Stimulated activated CD8-positive, alpha-beta memory T cell treated with anti-CD3 and anti-CD28 coated beads, Interleukin-12 subunit alpha, Interleukin-12 subunit beta, amount 100 ng/mL, for 1 hour (primary cell): Measurements from ENCODE around the gene NET1.
"Not testable (repeated sequence)": the region's sequence is repeated elsewhere in the genome, so short reads cannot be mapped to it uniquely, and the experiment has no call there.

ENCODE experiments used
- DNase-seq: peaks from one replicate; pipeline ENCODE4 v3.0.0-alpha.2; 2020; ENCODE audit warnings: low read depth

NET1 gene

GRCh38 chr10:5412277-5412941 lies at the start of gene NET1:
Gene NET1 (plus strand): TSS chr10:5412557. CDS start chr10:5412693, 136 bp downstream.
- DNase-seq, result peak; percentile 30

DNA sequence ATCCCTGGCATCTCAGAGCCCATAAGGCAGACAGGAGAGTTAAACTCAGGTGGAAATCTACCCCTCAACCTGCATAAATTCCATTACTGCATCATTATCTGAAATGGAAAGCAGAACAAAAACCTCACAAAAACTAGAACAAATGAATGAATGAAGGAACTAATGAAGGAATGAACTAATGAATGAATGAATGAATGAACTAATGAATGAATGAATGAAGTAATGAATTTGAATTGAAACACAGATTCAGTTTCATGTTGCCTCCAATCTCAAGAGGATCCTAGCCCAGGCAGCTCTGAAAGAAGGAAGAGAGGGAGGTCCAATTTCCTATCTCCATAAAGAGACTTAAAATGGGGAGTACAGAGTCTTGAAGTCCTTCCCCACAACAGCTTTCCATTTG lies 49.5 kb upstream of the NET1 start:
- no peak for DNase-seq

DNA sequence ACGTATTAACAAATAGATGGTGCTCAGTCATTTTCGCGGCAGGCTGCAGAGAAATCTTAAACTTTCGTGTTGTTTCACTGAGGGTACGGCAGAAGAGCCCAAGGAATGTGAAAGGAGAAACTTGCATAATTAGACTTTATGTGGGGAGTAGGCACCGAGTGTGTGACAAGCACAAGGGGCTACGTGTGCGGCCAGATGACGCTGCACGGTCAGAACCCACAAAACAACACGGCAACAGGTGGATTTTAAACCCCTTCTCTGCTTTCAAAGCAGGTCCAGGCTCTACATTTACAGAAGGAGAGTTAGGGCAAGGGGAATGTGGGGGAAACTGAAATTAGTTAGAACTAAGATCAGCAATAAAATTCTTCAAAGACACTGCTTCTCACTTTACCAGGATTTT lies 48.0 kb upstream of the NET1 start:
- DNase-seq, result no peak

- no peak for DNase-seq
These were observed 47.4 kb upstream of the NET1 start, which contains the start of gene UCN3 for GRCh38 chr10:5364890-5365338. Gene UCN3 (plus strand): TSS chr10:5364966. CDS start chr10:5373721, 8,755 bp downstream.

DNA sequence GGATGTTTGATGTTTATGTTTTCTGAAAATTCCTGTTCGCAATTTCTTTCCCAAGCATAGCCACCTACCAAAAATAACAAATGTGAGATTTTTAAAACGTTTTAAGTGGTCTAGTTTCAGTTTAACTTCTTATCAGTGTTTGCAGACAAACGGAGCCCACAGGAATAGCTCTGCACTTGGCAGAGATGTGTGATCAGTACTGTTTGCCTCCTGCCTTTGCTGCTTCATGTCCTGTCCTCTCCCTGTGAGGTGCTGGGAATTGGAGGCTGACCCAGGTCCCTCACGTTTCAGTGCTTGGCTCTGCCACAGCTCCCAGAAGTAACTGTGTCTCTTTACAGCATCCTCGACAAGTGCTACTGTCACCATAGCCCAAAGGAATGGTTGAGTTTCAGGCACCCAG lies 46.4 kb upstream of the NET1 start:
- no peak for DNase-seq

DNA sequence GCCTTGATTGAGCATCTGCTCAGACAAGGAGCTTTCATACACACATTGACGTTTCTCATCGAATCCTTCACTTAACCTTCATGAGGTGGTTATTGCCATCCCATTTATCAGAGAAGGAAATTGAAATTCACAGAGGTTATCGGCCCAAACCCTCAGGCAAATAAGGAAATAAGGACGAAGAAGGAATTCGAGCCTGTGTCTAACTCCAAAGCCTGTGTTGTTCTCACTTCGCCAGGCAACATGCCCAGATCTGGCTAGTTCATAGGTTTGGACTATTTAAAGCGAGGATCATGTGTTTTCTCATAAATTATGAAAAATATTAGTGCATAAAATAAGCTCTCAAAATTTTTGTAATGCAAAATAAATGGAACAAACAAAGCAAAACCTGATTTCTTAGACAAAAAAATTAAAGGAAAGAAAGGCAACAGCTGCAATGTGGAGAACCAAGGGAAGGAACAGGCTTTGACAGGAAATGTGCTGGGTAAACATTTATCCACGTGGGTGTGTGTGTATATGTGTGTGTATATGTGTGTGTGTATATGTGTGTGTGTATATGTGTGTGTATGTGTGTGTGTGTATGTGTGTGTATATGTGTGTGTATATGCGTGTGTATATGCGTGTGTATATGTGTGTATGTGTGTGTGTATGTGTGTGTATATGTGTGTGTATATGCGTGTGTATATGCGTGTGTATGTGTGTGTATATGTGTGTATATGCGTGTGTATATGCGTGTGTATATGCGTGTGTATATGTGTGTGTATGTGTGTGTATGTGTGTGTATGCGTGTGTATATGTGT lies 42.8 kb upstream of the NET1 start:
- DNase-seq, result no peak

DNA sequence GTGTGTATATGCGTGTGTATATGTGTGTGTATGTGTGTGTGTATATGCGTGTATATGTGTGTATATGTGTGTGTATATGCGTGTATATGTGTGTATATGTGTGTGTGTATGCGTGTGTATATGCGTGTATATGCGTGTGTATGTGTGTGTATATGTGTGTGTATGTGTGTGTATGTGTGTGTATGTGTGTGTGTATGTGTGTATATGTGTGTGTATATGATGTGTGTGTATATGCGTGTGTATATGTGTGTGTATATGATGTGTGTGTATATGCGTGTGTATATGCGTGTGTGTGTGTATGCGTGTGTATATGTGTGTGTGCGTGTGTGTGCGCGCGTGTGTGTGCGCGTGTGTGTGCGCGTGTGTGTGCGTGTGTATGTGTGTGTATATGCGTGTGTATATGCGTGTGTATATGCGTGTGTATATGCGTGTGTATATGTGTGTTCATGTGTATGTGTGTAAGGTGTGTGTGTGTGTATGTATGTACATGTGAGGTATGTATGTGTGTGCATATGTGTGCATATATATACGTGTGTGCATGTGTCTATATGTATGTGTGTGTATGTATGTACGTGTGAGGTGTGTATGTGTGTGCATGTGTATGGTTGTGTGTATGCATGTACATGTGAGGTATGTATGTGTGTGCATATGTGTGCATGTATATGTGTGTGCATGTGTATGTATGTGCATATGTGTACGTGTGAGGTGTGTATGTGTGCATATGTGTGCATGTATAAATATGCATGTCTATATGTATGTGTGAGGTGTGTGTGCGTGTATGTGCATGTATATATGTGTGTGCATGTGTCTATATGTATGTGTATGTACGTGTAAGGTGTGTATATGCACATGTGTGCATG lies 41.6 kb upstream of the NET1 start:
- no peak for DNase-seq

- DNase-seq, result no peak
These were observed 39.0 kb upstream of the NET1 start for GRCh38 chr10:5373307-5373706.

DNA sequence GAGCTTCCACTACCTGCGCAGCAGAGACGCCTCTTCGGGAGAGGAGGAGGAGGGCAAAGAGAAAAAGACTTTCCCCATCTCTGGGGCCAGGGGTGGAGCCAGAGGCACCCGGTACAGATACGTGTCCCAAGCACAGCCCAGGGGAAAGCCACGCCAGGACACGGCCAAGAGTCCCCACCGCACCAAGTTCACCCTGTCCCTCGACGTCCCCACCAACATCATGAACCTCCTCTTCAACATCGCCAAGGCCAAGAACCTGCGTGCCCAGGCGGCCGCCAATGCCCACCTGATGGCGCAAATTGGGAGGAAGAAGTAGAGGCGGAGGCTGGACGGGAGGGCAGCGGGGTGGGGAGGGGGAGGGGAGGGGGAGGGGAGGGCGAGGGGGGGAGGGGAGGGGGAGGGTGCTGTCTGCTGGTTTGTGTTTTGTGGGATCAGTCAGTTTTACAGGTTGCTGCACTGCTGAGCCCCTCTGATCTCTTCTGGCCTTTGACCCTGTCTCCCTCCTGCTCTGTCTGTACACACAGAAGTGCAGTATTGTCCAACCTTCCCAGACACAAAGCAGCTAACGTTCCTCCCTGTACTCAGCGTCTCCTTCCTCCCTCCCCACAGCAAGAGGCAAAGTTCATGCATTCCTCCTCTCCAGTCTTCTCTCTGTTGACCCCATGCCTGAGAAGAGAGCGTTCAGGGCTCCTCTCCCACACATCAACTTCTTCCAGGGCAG lies 38.3 kb upstream of the NET1 start:
- DNase-seq, result no peak

GRCh38 chr10:5376450-5376849 lies 35.9 kb upstream of the NET1 start:
- DNase-seq, result no peak

GRCh38 chr10:5379202-5379601 lies 33.2 kb upstream of the NET1 start:
- not testable (repeated sequence) for DNase-seq

DNA sequence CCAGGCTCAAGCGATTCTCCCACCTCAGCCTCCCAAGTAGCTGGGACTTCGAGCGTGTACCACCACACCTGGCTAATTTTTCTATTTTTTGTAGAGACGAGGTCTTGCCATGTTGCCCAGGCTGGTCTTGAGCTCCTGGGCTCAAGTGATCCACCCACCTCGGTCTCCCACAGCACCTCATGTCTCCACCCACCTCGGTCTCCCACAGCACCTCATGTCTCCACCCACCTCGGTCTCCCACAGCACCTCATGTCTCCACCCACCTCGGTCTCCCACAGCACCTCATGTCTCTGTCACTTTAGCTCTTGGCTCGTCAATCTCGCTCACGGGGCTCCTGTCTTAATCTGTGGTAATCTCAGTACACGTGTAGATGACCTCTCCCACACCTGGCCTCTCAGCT lies 32.0 kb upstream of the NET1 start:
- DNase-seq, result not testable (repeated sequence)

GRCh38 chr10:5381187-5381586 lies 31.2 kb upstream of the NET1 start:
- no peak for DNase-seq

DNA sequence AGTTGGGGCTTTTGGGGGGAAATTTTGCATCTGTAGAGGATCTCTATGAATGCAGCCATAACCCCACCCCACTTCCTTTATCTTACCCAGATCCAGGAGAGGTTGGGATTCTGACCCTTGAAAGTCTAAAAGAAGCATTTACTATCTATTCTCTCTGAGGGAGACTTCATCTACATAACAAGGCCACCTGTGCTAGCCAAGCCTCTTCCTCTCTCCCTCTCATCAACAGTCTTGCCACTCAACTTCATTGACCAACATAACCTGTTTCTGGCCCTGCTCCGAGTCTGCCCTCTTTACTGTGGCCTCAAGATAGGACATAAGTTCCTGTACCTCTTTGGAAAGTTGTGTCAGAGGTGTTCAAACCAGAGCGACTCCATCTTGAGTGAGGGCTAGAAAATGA lies 27.1 kb upstream of the NET1 start:
- no peak for DNase-seq

- DNase-seq, result no peak
These were observed 25.2 kb upstream of the NET1 start for GRCh38 chr10:5387169-5387568.

DNA sequence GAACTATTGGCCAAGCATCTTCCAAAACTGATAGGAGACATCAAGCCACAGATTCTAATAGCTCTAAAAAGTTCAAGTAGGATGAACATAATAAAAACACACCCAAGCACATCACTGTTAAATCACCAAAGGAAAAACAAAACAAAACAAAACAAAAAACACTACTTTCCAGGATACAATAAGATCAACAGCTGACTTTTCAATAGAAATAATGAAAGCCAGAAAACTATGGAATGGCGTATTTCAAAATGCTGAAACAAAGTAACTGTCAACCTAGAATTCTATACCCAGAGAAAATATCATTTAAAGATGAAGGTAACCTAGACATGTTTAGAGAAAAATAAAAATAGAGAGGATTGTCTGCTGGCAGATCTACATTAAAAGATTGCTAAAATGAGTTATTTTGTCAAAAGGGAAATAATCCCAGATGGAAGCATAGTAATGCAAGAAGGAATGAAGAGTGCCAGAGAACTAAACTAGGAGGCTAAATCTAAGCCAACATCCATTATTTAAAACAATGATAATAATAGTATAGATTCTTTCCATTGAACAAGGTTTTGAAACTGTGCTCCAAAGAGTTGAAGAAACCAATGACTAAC lies 21.7 kb upstream of the NET1 start:
- no peak for DNase-seq

DNA sequence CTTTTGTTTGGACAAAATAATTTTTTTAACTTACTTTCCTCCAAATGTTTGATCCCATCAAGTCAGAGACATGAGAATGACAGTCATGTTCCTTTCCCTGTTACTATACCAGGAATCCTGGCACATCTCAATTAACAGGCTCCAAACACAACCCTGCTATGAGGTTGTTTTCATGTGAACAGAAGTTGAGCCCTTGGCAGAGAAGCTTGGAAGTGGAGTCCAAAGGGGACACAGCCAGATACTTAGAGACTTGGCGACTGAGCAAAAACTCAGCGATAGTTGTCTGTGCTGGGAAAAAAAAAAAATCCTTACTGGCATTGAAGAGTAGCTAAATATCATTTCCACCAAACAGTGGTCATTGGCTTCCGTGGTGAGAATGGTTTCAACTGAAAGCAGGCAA lies 20.6 kb upstream of the NET1 start:
- no peak for DNase-seq

GRCh38 chr10:5393529-5393928 lies 18.8 kb upstream of the NET1 start:
- DNase-seq, result no peak

- no peak for DNase-seq
These were observed 17.2 kb upstream of the NET1 start for GRCh38 chr10:5395168-5395567.

GRCh38 chr10:5396556-5397300 lies 15.6 kb upstream of the NET1 start:
- no peak for DNase-seq

DNA sequence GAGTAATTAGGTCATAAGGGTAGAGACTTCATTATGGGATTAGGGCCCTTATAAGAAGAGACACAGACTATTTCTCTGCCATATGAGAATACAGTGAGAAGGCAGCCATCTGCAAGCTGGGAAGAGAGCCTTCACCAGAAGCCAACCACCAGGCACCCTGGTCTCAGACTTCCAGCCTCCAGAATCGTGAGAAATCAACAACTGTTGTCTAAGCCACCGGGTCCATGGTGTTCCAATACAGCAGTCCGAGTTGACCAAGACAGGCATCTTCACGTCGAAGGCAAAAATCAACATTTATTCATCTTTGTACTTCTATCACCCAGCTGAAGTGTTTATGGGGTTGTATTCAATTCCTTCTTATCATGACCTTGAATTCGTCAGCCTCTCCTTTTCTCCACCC lies 13.0 kb upstream of the NET1 start:
- no peak for DNase-seq
